K562 (cell line): ENCODE results near the gene JAG2. TPM values are rescaled to one million over a fixed set of nuclear protein-coding genes. Genes with fewer than 3 reads are reported as not detected.

Experiments
- ATAC-seq: fragments of 200-7000 bp; cut with Tn5 transposase; 3 replicates; pipeline ENCODE4 v1.9.1; 2020; ENCODE audit warnings: moderate library complexity
- BruUV-seq: library from RNA; stranded (reverse); fragments of 400-500 nt; replicated peaks from 2 replicates; lab custom pipeline; 2021; lab: Mats Ljungman, UMichigan
- CTCF ChIA-PET: fragments of 300-600 bp; formaldehyde crosslinking; extraction: SDS; loops from one replicate; lab custom pipeline; 2021; ENCODE audit warnings: low intra/inter-chr PET ratio; lab: Yijun Ruan, JAX
- POLR2A ChIA-PET: fragments of 300-600, 350-650 bp; sonication (Branson Sonifier 250); formaldehyde crosslinking; extraction: SDS; loops from one replicate; lab custom pipeline; 2021; ENCODE audit warnings: antibody characterized with exemption, inconsistent platforms; lab: Yijun Ruan, JAX
- DNase-seq, 4 experiments: peaks; one replicate each; pipeline versions ENCODE4 v3.0.0 to v3.0.0-alpha.2; 2011 to 2018; ENCODE audit warnings: low spot score in 3 of 4, mixed read lengths in 3 of 4; ENCODE audit errors: extremely low read depth in 1 of 4
- FAIRE-seq: peaks from 2 replicates; lab custom pipeline; 2011; peaks lifted over from hg19 to GRCh38; lab: Jason Lieb, UNC
- H2AFZ ChIP-seq: 2 replicates; pipeline ENCODE4 v1.6.0; 2011; ENCODE audit warnings: low read depth, low read length, control low read depth, inconsistent platforms
- H3K27ac ChIP-seq: fragments of 200-600 bp; 3 replicates; pipeline ENCODE4 v1.8.0; 2011; ENCODE audit warnings: low read depth, mild to moderate bottlenecking, control low read depth, inconsistent platforms, low read length, moderate library complexity, mixed read lengths; ENCODE audit errors: extremely low read depth
- H3K27me3 ChIP-seq, 2 experiments: fragments of 300-600 bp in 1 of 2; 2 replicates in 1 of 2; 3 replicates in 1 of 2; pipeline versions ENCODE4 v1.6.0 to v1.8.0; 2011; ENCODE audit warnings: inconsistent platforms in 2 of 2, low read length in 2 of 2, mild to moderate bottlenecking in 1 of 2, mixed read lengths in 1 of 2, moderate library complexity in 1 of 2; ENCODE audit not compliant: control insufficient read depth in 2 of 2, insufficient read depth in 2 of 2
- H3K36me3 ChIP-seq: fragments of 300-600 bp; 3 replicates; pipeline ENCODE4 v1.8.0; 2011; ENCODE audit warnings: mild to moderate bottlenecking, low read length, inconsistent platforms; ENCODE audit not compliant: control insufficient read depth, insufficient read depth
- H3K4me1 ChIP-seq, 2 experiments: fragments of 200-600 bp in 1 of 2; replicated peaks in 1 of 2; 2 replicates in 1 of 2; 3 replicates in 1 of 2; pipeline versions ENCODE4 v1.5.1 to v1.8.0; 2011; ENCODE audit warnings: inconsistent platforms in 2 of 2, low read length in 2 of 2, mild to moderate bottlenecking in 1 of 2, mixed read lengths in 1 of 2, moderate library complexity in 1 of 2; ENCODE audit not compliant: control insufficient read depth in 2 of 2, insufficient read depth in 2 of 2
- H3K4me2 ChIP-seq: 2 replicates; pipeline ENCODE4 v1.6.1; 2011; ENCODE audit warnings: low read length, control low read depth, inconsistent platforms, mixed read lengths; ENCODE audit not compliant: insufficient read depth
- H3K4me3 ChIP-seq: fragments of 200-600 bp; sonication (generic), shearing (Covaris generic); 2 replicates; pipeline ENCODE4 v1.5.1; 2016; ENCODE audit warnings: control low read depth, inconsistent platforms
- H3K79me2 ChIP-seq: fragments of 200-600 bp; 3 replicates; pipeline ENCODE4 v1.8.0; 2011; ENCODE audit warnings: low read length, inconsistent platforms; ENCODE audit not compliant: control insufficient read depth, insufficient read depth
- H3K9ac ChIP-seq, 2 experiments: 2 replicates each; pipeline versions ENCODE4 v1.6.0 to v1.6.1; 2011; ENCODE audit warnings: low read depth in 2 of 2, low read length in 2 of 2, control low read depth in 1 of 2, inconsistent platforms in 1 of 2, mild to moderate bottlenecking in 1 of 2, mixed read lengths in 1 of 2; ENCODE audit not compliant: insufficient read depth in 1 of 2
- H3K9me1 ChIP-seq: one replicate; pipeline ENCODE4 v1.6.0; 2011; ENCODE audit warnings: inconsistent platforms, mild to moderate bottlenecking, low read length, moderate library complexity; ENCODE audit not compliant: control insufficient read depth, insufficient read depth
- H3K9me3 ChIP-seq: replicated peaks from 2 replicates; pipeline ENCODE4 v1.5.1; 2011; ENCODE audit warnings: low read depth, low read length, inconsistent platforms; ENCODE audit not compliant: control insufficient read depth, insufficient read depth
- H4K20me1 ChIP-seq: replicated peaks from 2 replicates; pipeline ENCODE4 v1.6.1; 2011; ENCODE audit warnings: low read length, inconsistent platforms, mixed read lengths; ENCODE audit not compliant: control insufficient read depth, insufficient read depth
- CAMTA2 ChIP-seq: fragments of 250-450 bp; sonication (Bioruptor Pico); conservative IDR thresholded peaks from 2 replicates; pipeline ENCODE4 v1.5.1; 2022
- CBX5 ChIP-seq: IDR thresholded peaks from 2 replicates; pipeline ENCODE4 v1.6.1; 2014; ENCODE audit warnings: low read depth, borderline replicate concordance
- GATA2 ChIP-seq: sonication (generic); formaldehyde crosslinking; IDR thresholded peaks from 2 replicates; pipeline ENCODE4 v1.4.0; 2020; ENCODE audit warnings: mild to moderate bottlenecking, missing genetic modification reagents
- HCFC1 ChIP-seq: IDR thresholded peaks from 2 replicates; pipeline ENCODE4 v1.6.1; 2012; ENCODE audit warnings: low read depth, low read length, improper control_type of control experiment
- LARP7 ChIP-seq: fragments of 450-650 bp; IDR thresholded peaks from 2 replicates; pipeline ENCODE4 v1.6.1; 2016
- RBM22 ChIP-seq: fragments of 200-400 bp; formaldehyde crosslinking; IDR thresholded peaks from 2 replicates; pipeline ENCODE4 v1.6.1; 2018; ENCODE audit warnings: low read length, low read depth; ENCODE audit not compliant: poor library complexity, severe bottlenecking
- SMARCA5 ChIP-seq: fragments of 450-650 bp; IDR thresholded peaks from 2 replicates; pipeline ENCODE4 v1.6.1; 2016
- ZKSCAN1 ChIP-seq: fragments of 150-350 bp; IDR thresholded peaks from 2 replicates; pipeline ENCODE4 v1.6.1; 2016; ENCODE audit warnings: low read depth, low read length
- ZZZ3 ChIP-seq: fragments of 450-650 bp; IDR thresholded peaks from 2 replicates; pipeline ENCODE4 v1.6.1; 2016; ENCODE audit warnings: antibody characterized with exemption, mild to moderate bottlenecking, moderate library complexity
- WGBS: fragments of 100-300 bp; shearing (Covaris generic); methylation state at CpG from one replicate; pipeline ENCODE4 v1.1.6; 2016; ENCODE audit warnings: low coverage, mixed read lengths; ENCODE audit not compliant: insufficient coverage; ENCODE audit errors: missing lambda C conversion rate; 5-methylcytosine and 5-hydroxymethylcytosine counted together
- in situ Hi-C: fragments of 300-500 bp; cut with MboI; formaldehyde crosslinking; loops from 4 replicates; pipeline ENCODE4 v1.15.0; 2018; ENCODE audit warnings: inconsistent platforms, mixed read lengths
- intact Hi-C: fragments of 100-400 bp; cut with micrococcal nuclease; formaldehyde crosslinking; loops from 2 replicates; pipeline ENCODE4 v1.14.2; 2022
- polyA plus RNA-seq, 8 experiments: library from polyadenylated mRNA; depleted of rRNA in 4 of 8; stranded (reverse) in 5 of 8; unstranded in 3 of 8; fragments of >200 nt; fragmentation: Nextera tagmentation in 2 of 8; fragmentation: Illumina TruSeq in 1 of 8; extraction: Ambion mirVana in 2 of 8; extraction: Trizol in 1 of 8; gene quantifications; 2 replicates each; pipeline versions ENCODE4 v1.2.1 to v1.2.3, GENCODE V29; 2011 to 2014; ENCODE audit warnings: inconsistent platforms in 1 of 8, missing spikeins in 1 of 8
- total RNA-seq, 7 experiments: library from RNA; depleted of rRNA in 6 of 7; stranded (reverse); fragments of >200 nt in 6 of 7; fragmentation: Illumina TruSeq in 2 of 7; extraction: Trizol in 2 of 7; gene quantifications; 2 replicates each; pipeline versions ENCODE4 v1.2.1 to v1.2.3, GENCODE V29; 2011 to 2021; ENCODE audit warnings: low replicate concordance in 1 of 7
- TF ChIP-seq, protein P1 (sequence below): sonication (generic); formaldehyde crosslinking; IDR thresholded peaks from 2 replicates; pipeline ENCODE4 v1.8.1; 2023; ENCODE audit warnings: mild to moderate bottlenecking, missing genetic modification reagents
- TF ChIP-seq, protein P2 (sequence below): fragments of 450-650 bp; IDR thresholded peaks from 2 replicates; pipeline ENCODE4 v1.6.1; 2014; ENCODE audit warnings: low read depth, mild to moderate bottlenecking, moderate library complexity, borderline replicate concordance
- TF ChIP-seq, protein P3 (sequence below), 2 experiments: fragments of 200-800 bp in 1 of 2; sonication (Bioruptor generic) in 1 of 2; sonication (generic) in 1 of 2; formaldehyde crosslinking in 1 of 2; IDR thresholded peaks in 1 of 2; conservative IDR thresholded peaks in 1 of 2; 2 replicates each; pipeline versions ENCODE4 v1.5.0 to v1.6.1; 2016 to 2020; ENCODE audit warnings: missing compliant biosample characterization in 1 of 2, missing genetic modification characterization in 1 of 2, missing genetic modification reagents in 1 of 2
- TF ChIP-seq, protein P4 (sequence below): fragments of 250-450 bp; sonication (Bioruptor Pico); IDR thresholded peaks from 2 replicates; pipeline ENCODE4 v1.9.0; 2021; ENCODE audit warnings: mild to moderate bottlenecking
- TF ChIP-seq, protein P5 (sequence below): fragments of 450-650 bp; formaldehyde crosslinking; IDR thresholded peaks from 2 replicates; pipeline ENCODE4 v1.4.0; 2020; ENCODE audit warnings: mild to moderate bottlenecking
- TF ChIP-seq, protein P6 (sequence below): fragments of 450-650 bp; IDR thresholded peaks from 2 replicates; pipeline ENCODE4 v1.6.1; 2017; ENCODE audit warnings: mild to moderate bottlenecking, moderate library complexity

JAG2 gene
- total and polyA plus RNA-seq, 9 of the 15 experiments (the other 6 are each of a cell fraction or from before 2014, with no cell fraction given): 0.25 to 48.4 (median 8.6) TPM

DNA sequence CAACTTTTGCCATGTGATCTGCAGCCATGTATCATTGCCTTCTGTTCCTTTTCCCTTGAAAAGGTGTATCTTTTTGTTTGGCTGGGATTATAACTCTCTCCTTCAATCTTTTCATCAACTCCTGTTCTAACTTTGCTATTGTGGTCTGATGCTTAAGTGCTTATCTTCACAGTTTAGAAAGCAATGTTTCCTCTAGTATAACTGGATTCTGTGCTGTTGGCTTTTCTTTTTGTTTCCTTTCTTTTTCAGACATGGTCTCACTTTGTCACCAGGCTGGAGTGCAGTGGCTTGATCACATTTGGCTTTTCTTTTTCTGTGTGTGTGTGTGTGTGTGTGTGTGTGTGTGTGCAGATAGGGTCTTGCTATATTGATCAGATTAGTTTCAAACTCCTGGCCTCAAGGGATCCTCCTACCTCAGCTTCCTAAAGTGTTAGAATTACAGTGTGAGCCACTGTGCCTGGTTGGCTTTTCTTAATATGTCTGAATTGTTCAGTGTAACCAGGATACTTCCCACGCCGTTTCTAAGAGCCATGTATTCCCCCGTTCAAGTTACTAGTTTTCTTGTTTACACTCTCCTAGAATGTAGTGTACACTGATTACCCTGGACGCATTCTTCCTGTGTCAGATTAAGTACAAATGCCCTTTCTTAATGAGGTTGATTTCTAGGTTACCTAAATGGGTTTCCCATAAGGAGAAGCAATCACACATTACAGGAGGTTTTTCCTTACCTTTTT is 35.5 kb downstream of the JAG2 start:
- ATAC-seq (no peak), DNase-seq (no peak), FAIRE-seq (no peak)
- Histone ChIP-seq H3K9me1 (no peaks in the 10 kb centered on the region), H3K4me3 (no peak overlapping the region), H3K9ac (no peak overlapping the region), H3K4me2 (no peak overlapping the region), H3K36me3 (no peaks in the 10 kb centered on the region), H2AFZ (no peak overlapping the region), H3K27me3 (peaks cover 0 to 4% of the 10 kb centered on the region in 2 experiments; a peak in 1 of 5 replicates), H3K9me3 (no peaks in the 10 kb centered on the region), H3K4me1 (peaks cover 0 to 18% of the 10 kb centered on the region in 2 experiments; a peak in 2 of 5 replicates), H3K79me2 (no peaks in the 10 kb centered on the region), H3K27ac (no peak overlapping the region), H4K20me1 (no peaks in the 10 kb centered on the region)
- in situ Hi-C loops (no loop called here), intact Hi-C loops (no loop called here)
- ChIA-PET CTCF (no interaction called here), POLR2A (no interaction called here)
- no TSS peak for BruUV-seq
- 3% methylated on average over 4 of the region's 4 CpGs for WGBS
- TF ChIP-seq ZZZ3 (no peak), SMARCA5 (no peak), CAMTA2 (CRISPR knock-in tag) (no peak), GATA2 (no peak), RBM22 (no peak), CBX5 (no peak), ZKSCAN1 (no peak), LARP7 (no peak), HCFC1 (no peak)
- TF ChIP-seq, protein P1, sequence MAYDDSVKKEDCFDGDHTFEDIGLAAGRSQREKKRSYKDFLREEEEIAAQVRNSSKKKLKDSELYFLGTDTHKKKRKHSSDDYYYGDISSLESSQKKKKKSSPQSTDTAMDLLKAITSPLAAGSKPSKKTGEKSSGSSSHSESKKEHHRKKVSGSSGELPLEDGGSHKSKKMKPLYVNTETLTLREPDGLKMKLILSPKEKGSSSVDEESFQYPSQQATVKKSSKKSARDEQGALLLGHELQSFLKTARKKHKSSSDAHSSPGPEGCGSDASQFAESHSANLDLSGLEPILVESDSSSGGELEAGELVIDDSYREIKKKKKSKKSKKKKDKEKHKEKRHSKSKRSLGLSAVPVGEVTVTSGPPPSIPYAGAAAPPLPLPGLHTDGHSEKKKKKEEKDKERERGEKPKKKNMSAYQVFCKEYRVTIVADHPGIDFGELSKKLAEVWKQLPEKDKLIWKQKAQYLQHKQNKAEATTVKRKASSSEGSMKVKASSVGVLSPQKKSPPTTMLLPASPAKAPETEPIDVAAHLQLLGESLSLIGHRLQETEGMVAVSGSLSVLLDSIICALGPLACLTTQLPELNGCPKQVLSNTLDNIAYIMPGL (CRISPR knock-in tag): no peak
- TF ChIP-seq, protein P2, sequence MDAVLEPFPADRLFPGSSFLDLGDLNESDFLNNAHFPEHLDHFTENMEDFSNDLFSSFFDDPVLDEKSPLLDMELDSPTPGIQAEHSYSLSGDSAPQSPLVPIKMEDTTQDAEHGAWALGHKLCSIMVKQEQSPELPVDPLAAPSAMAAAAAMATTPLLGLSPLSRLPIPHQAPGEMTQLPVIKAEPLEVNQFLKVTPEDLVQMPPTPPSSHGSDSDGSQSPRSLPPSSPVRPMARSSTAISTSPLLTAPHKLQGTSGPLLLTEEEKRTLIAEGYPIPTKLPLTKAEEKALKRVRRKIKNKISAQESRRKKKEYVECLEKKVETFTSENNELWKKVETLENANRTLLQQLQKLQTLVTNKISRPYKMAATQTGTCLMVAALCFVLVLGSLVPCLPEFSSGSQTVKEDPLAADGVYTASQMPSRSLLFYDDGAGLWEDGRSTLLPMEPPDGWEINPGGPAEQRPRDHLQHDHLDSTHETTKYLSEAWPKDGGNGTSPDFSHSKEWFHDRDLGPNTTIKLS: no peak
- TF ChIP-seq, protein P3, sequence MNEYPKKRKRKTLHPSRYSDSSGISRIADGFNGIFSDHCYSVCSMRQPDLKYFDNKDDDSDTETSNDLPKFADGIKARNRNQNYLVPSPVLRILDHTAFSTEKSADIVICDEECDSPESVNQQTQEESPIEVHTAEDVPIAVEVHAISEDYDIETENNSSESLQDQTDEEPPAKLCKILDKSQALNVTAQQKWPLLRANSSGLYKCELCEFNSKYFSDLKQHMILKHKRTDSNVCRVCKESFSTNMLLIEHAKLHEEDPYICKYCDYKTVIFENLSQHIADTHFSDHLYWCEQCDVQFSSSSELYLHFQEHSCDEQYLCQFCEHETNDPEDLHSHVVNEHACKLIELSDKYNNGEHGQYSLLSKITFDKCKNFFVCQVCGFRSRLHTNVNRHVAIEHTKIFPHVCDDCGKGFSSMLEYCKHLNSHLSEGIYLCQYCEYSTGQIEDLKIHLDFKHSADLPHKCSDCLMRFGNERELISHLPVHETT (CRISPR knock-in tag; conservative IDR thresholded peaks at IDR 0.05 in 1 of 2, IDR thresholded peaks at IDR 0.05 in 1 of 2): no peak
- TF ChIP-seq, protein P4, sequence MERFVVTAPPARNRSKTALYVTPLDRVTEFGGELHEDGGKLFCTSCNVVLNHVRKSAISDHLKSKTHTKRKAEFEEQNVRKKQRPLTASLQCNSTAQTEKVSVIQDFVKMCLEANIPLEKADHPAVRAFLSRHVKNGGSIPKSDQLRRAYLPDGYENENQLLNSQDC: no peak
- TF ChIP-seq, protein P5, sequence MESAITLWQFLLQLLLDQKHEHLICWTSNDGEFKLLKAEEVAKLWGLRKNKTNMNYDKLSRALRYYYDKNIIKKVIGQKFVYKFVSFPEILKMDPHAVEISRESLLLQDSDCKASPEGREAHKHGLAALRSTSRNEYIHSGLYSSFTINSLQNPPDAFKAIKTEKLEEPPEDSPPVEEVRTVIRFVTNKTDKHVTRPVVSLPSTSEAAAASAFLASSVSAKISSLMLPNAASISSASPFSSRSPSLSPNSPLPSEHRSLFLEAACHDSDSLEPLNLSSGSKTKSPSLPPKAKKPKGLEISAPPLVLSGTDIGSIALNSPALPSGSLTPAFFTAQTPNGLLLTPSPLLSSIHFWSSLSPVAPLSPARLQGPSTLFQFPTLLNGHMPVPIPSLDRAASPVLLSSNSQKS: no peak
- TF ChIP-seq, protein P6, sequence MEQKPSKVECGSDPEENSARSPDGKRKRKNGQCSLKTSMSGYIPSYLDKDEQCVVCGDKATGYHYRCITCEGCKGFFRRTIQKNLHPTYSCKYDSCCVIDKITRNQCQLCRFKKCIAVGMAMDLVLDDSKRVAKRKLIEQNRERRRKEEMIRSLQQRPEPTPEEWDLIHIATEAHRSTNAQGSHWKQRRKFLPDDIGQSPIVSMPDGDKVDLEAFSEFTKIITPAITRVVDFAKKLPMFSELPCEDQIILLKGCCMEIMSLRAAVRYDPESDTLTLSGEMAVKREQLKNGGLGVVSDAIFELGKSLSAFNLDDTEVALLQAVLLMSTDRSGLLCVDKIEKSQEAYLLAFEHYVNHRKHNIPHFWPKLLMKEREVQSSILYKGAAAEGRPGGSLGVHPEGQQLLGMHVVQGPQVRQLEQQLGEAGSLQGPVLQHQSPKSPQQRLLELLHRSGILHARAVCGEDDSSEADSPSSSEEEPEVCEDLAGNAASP: no peak
